K562 (cell line): Measurements from ENCODE around the gene SLC16A13. TPM values are rescaled to one million over a fixed set of nuclear protein-coding genes. Genes with fewer than 3 reads are reported as not detected.
A peak's percentile ranks its signal among the peaks of the same experiment; 100 is the strongest.

Experiments
- BCOR ChIP-seq: fragments of 450-650 bp; IDR thresholded peaks from 2 replicates; pipeline ENCODE4 v1.6.1; 2016
- CBFA2T3 ChIP-seq: fragments of 450-650 bp; IDR thresholded peaks from 2 replicates; pipeline ENCODE4 v1.6.1; 2017
- CTBP1 ChIP-seq: fragments of 450-650 bp; IDR thresholded peaks from 2 replicates; pipeline ENCODE4 v1.6.1; 2016; ENCODE audit warnings: borderline replicate concordance
- ILF3 ChIP-seq: fragments of 450-650 bp; IDR thresholded peaks from 2 replicates; pipeline ENCODE4 v1.6.1; 2018; ENCODE audit warnings: antibody characterized with exemption, mild to moderate bottlenecking, moderate library complexity, borderline replicate concordance
- PCBP2 ChIP-seq: fragments of 200-400 bp; formaldehyde crosslinking; IDR thresholded peaks from 2 replicates; pipeline ENCODE4 v1.6.1; 2018; ENCODE audit warnings: low read length, low read depth, mild to moderate bottlenecking, moderate library complexity; ENCODE audit not compliant: poor library complexity, severe bottlenecking
- POLR2H ChIP-seq: IDR thresholded peaks from 2 replicates; pipeline ENCODE4 v1.6.1; 2016; ENCODE audit warnings: missing genetic modification characterization, low read depth, mild to moderate bottlenecking, control low read depth, missing compliant biosample characterization, moderate library complexity
- SLC30A9 ChIP-seq: fragments of 250-450 bp; sonication (Bioruptor Pico); IDR thresholded peaks from 2 replicates; pipeline ENCODE4 v1.8.0; 2022; ENCODE audit warnings: mild to moderate bottlenecking, moderate library complexity
- SRSF9 ChIP-seq: fragments of 200-400 bp; formaldehyde crosslinking; IDR thresholded peaks from 2 replicates; pipeline ENCODE4 v1.6.1; 2017; ENCODE audit warnings: low read depth, low read length, borderline replicate concordance
- ZBTB49 ChIP-seq: sonication (generic); formaldehyde crosslinking; IDR thresholded peaks from 2 replicates; pipeline ENCODE4 v1.8.0; 2022; ENCODE audit warnings: missing genetic modification reagents, mild to moderate bottlenecking, borderline replicate concordance
- polyA plus RNA-seq, 8 experiments: library from polyadenylated mRNA; depleted of rRNA in 4 of 8; stranded (reverse) in 5 of 8; unstranded in 3 of 8; fragments of >200 nt; fragmentation: Nextera tagmentation in 2 of 8; fragmentation: Illumina TruSeq in 1 of 8; extraction: Ambion mirVana in 2 of 8; extraction: Trizol in 1 of 8; gene quantifications; 2 replicates each; pipeline versions ENCODE4 v1.2.1 to v1.2.3, GENCODE V29; 2011 to 2014; ENCODE audit warnings: inconsistent platforms in 1 of 8, missing spikeins in 1 of 8
- total RNA-seq, 7 experiments: library from RNA; depleted of rRNA in 6 of 7; stranded (reverse); fragments of >200 nt in 6 of 7; fragmentation: Illumina TruSeq in 2 of 7; extraction: Trizol in 2 of 7; gene quantifications; 2 replicates each; pipeline versions ENCODE4 v1.2.1 to v1.2.3, GENCODE V29; 2011 to 2021; ENCODE audit warnings: low replicate concordance in 1 of 7
- TF ChIP-seq, protein P1 (sequence below), 2 experiments: fragments of 450-650 bp; formaldehyde crosslinking in 1 of 2; IDR thresholded peaks; 2 replicates each; pipeline versions ENCODE4 v1.4.0 to v1.6.1; 2014 to 2020; ENCODE audit warnings: mild to moderate bottlenecking in 2 of 2, borderline replicate concordance in 1 of 2, low read depth in 1 of 2
- TF ChIP-seq, protein P2 (sequence below): fragments of 450-650 bp; IDR thresholded peaks from 2 replicates; pipeline ENCODE4 v1.6.1; 2016; ENCODE audit warnings: low read depth, mild to moderate bottlenecking, moderate library complexity
- TF ChIP-seq, protein P3 (sequence below): fragments of 250-450 bp; sonication (Bioruptor Pico); IDR thresholded peaks from 2 replicates; pipeline ENCODE4 v1.8.0; 2022; ENCODE audit warnings: moderate library complexity, mild to moderate bottlenecking, inconsistent platforms
- TF ChIP-seq, protein P4 (sequence below), 2 experiments: IDR thresholded peaks; 2 replicates each; pipeline ENCODE4 v1.6.1; 2011; ENCODE audit warnings: borderline replicate concordance in 1 of 2, control low read depth in 1 of 2, low read depth in 1 of 2, low read length in 1 of 2, mild to moderate bottlenecking in 1 of 2, mixed read lengths in 1 of 2, moderate library complexity in 1 of 2; ENCODE audit not compliant: insufficient read depth in 1 of 2, insufficient read length in 1 of 2, poor library complexity in 1 of 2, severe bottlenecking in 1 of 2; ENCODE audit errors: extremely low read depth in 1 of 2

The SLC16A13 gene
- total and polyA plus RNA-seq, 9 of the 15 experiments (the other 6 are each of a cell fraction or from before 2014, with no cell fraction given) = 0.04 to 5.6 (median 0.87) TPM

DNA sequence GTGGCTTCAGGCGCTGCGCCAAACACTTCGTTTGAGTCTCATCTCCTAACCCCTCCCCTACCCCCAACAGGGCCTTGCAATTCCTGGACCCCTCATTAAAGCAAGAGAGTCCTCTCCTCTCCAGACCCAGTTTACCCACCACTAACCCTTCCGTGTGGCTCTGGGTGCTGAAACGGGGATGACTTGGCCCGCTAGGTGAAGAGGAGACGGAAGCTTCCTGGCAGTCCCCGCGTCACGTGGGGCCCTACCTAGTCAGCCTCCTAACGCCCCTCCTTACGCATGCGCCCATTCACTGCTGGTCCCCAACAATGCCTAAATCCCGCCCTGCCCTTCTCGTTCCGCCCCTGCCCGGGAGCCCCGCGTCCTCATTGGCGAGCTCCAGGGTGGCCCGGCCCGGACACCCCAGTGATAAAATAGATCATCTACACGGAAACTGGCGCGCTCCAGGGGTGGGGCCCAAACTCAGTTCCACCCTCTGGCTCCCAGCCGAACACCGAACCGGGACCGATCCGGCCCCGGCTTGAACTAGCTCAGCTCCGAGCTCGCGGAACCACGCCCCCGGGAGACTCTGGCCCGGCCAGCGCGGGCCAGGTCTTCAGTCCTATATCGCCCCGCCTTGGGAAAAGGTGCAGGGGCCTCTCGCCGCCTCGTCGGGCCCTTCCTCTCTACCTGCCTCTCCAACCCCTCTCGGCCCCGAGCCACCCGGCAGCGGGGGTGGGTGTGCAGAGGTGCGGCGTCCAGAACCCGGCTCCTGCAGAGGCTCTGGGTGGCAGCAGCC, at the start of gene SLC16A13 (continued):
- TF ChIP-seq, protein P1, sequence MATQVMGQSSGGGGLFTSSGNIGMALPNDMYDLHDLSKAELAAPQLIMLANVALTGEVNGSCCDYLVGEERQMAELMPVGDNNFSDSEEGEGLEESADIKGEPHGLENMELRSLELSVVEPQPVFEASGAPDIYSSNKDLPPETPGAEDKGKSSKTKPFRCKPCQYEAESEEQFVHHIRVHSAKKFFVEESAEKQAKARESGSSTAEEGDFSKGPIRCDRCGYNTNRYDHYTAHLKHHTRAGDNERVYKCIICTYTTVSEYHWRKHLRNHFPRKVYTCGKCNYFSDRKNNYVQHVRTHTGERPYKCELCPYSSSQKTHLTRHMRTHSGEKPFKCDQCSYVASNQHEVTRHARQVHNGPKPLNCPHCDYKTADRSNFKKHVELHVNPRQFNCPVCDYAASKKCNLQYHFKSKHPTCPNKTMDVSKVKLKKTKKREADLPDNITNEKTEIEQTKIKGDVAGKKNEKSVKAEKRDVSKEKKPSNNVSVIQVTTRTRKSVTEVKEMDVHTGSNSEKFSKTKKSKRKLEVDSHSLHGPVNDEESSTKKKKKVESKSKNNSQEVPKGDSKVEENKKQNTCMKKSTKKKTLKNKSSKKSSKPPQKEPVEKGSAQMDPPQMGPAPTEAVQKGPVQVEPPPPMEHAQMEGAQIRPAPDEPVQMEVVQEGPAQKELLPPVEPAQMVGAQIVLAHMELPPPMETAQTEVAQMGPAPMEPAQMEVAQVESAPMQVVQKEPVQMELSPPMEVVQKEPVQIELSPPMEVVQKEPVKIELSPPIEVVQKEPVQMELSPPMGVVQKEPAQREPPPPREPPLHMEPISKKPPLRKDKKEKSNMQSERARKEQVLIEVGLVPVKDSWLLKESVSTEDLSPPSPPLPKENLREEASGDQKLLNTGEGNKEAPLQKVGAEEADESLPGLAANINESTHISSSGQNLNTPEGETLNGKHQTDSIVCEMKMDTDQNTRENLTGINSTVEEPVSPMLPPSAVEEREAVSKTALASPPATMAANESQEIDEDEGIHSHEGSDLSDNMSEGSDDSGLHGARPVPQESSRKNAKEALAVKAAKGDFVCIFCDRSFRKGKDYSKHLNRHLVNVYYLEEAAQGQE (IDR thresholded peaks at IDR 0.05; ENCODE audit: borderline replicate concordance) = peak; percentile 81
- TF ChIP-seq, protein P1 (CRISPR knock-in tag; IDR thresholded peaks at IDR 0.05; ENCODE audit: low read depth) = no peak
- TF ChIP-seq ILF3 = no peak
- TF ChIP-seq SRSF9 = no peak
- TF ChIP-seq CTBP1 = peak; percentile 69; the same call in 1 of the 2 replicates
- no peak for TF ChIP-seq ZBTB49 (CRISPR knock-in tag)
- TF ChIP-seq PCBP2 = no peak
- no peak for TF ChIP-seq BCOR
- TF ChIP-seq SLC30A9 (CRISPR knock-in tag) = no peak
- TF ChIP-seq CBFA2T3 = no peak
- TF ChIP-seq, protein P2, sequence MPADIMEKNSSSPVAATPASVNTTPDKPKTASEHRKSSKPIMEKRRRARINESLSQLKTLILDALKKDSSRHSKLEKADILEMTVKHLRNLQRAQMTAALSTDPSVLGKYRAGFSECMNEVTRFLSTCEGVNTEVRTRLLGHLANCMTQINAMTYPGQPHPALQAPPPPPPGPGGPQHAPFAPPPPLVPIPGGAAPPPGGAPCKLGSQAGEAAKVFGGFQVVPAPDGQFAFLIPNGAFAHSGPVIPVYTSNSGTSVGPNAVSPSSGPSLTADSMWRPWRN = no peak
- peak; percentile 72 for TF ChIP-seq POLR2H (tag)
- TF ChIP-seq, protein P3, sequence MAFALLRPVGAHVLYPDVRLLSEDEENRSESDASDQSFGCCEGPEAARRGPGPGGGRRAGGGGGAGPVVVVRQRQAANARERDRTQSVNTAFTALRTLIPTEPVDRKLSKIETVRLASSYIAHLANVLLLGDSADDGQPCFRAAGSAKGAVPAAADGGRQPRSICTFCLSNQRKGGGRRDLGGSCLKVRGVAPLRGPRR (CRISPR knock-in tag) = no peak
- TF ChIP-seq, protein P4, sequence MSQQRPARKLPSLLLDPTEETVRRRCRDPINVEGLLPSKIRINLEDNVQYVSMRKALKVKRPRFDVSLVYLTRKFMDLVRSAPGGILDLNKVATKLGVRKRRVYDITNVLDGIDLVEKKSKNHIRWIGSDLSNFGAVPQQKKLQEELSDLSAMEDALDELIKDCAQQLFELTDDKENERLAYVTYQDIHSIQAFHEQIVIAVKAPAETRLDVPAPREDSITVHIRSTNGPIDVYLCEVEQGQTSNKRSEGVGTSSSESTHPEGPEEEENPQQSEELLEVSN (IDR thresholded peaks at IDR 0.05; ENCODE audit: borderline replicate concordance in 1 of 2, extremely low read depth in 1 of 2, insufficient read depth in 1 of 2, insufficient read length in 1 of 2, low read depth in 1 of 2, low read length in 1 of 2, poor library complexity in 1 of 2, severe bottlenecking in 1 of 2) = peak in 1 of 2 experiments; percentile 61
